Suprapubic skin (tissue), 3 donors: ENCODE results near the gene STPG2.

Experiments used
- CTCF ChIP-seq, 2 donors: fragments of 200-600 bp in 1 of 2; fragments of 450-650 bp in 1 of 2; sonication (generic) in 1 of 2; IDR thresholded peaks; one replicate each; pipeline ENCODE4 v1.5.1; 2016 to 2019; ENCODE audit warnings: antibody characterized with exemption in 2 of 2, mild to moderate bottlenecking in 1 of 2, moderate library complexity in 1 of 2
- EP300 ChIP-seq: sonication (generic); formaldehyde crosslinking; IDR thresholded peaks from one replicate; pipeline ENCODE4 v1.6.1; 2017; ENCODE audit warnings: antibody characterized with exemption
- POLR2A ChIP-seq, 2 donors: fragments of 450-650 bp; IDR thresholded peaks; one replicate each; pipeline ENCODE4 v1.6.1; 2017; ENCODE audit warnings: antibody characterized with exemption in 2 of 2, mild to moderate bottlenecking in 2 of 2, moderate library complexity in 2 of 2

- no peak for TF ChIP-seq CTCF (IDR thresholded peaks at IDR 0.05)
- no peak for TF ChIP-seq POLR2A (IDR thresholded peaks at IDR 0.05)
- TF ChIP-seq EP300: no peak
Observed at GRCh38 chr4:97828646-97829045, 314.6 kb downstream of the STPG2 start.
